Left hindlimb (tissue), 1 donor: ENCODE data around the gene LRBA.

ENCODE experiments used
- DNase-seq: peaks from one replicate; pipeline ENCODE4 v3.0.0-alpha.2; 2018

Gene LRBA

GRCh38 chr4:150342945-150343344 is 672.1 kb downstream of the LRBA start:
- DNase-seq = no peak

GRCh38 chr4:150337734-150338133 is 677.4 kb downstream of the LRBA start:
- DNase-seq = no peak

GRCh38 chr4:150336676-150337412 is 678.2 kb downstream of the LRBA start:
- no peak for DNase-seq

- DNase-seq = no peak
Measured at GRCh38 chr4:150332961-150333360, 682.1 kb downstream of the LRBA start.

GRCh38 chr4:150332086-150332485 is 683.0 kb downstream of the LRBA start:
- no peak for DNase-seq

- no peak for DNase-seq
Measured at GRCh38 chr4:150329373-150329772, 685.7 kb downstream of the LRBA start.

- DNase-seq = no peak
Measured at GRCh38 chr4:150328496-150328895, 686.6 kb downstream of the LRBA start.

- no peak for DNase-seq
Measured at GRCh38 chr4:150327262-150327780, 687.8 kb downstream of the LRBA start.

- no peak for DNase-seq
Measured at GRCh38 chr4:150325872-150326271, 689.2 kb downstream of the LRBA start.

GRCh38 chr4:150323406-150324325 is 691.4 kb downstream of the LRBA start:
- DNase-seq = no peak

- DNase-seq = no peak
Measured at GRCh38 chr4:150322646-150323045, 692.4 kb downstream of the LRBA start.

GRCh38 chr4:150321113-150321512 is 694.0 kb downstream of the LRBA start:
- DNase-seq = no peak

GRCh38 chr4:150318971-150319370 is 696.1 kb downstream of the LRBA start:
- no peak for DNase-seq

- no peak for DNase-seq
Measured at GRCh38 chr4:150318527-150318926, 696.6 kb downstream of the LRBA start.

- no peak for DNase-seq
Measured at GRCh38 chr4:150316332-150317205, 698.5 kb downstream of the LRBA start.

GRCh38 chr4:150315691-150316090 is 699.4 kb downstream of the LRBA start:
- DNase-seq = no peak

- no peak for DNase-seq
Measured at GRCh38 chr4:150315175-150315574, 699.9 kb downstream of the LRBA start.

- DNase-seq = no peak
Measured at GRCh38 chr4:150314031-150314430, 701.1 kb downstream of the LRBA start.

- DNase-seq = no peak
Measured at GRCh38 chr4:150310159-150310895, 704.8 kb downstream of the LRBA start.

- DNase-seq = no peak
Measured at GRCh38 chr4:150308824-150309472, 706.1 kb downstream of the LRBA start.

GRCh38 chr4:150306719-150307118 is 708.4 kb downstream of the LRBA start:
- DNase-seq = no peak

- no peak for DNase-seq
Measured at GRCh38 chr4:150305995-150306394, 709.1 kb downstream of the LRBA start.
